OCI-LY7 (cell line): Measurements from ENCODE around the gene ARID5B.

Source experiments
- CTCF ChIP-seq: fragments of 200-600 bp; sonication (generic); conservative IDR thresholded peaks from 2 replicates; pipeline ENCODE4 v1.5.1; 2014; ENCODE audit warnings: mild to moderate bottlenecking, antibody characterized with exemption, low read length, moderate library complexity, mixed read lengths
- EZH2phosphoT487 ChIP-seq: fragments of 200-600 bp; sonication (generic); IDR thresholded peaks from 2 replicates; pipeline ENCODE4 v1.6.1; 2018; ENCODE audit warnings: low read depth, borderline replicate concordance, mild to moderate bottlenecking, mixed run types, antibody characterized with exemption, low read length, moderate library complexity, mixed read lengths

- TF ChIP-seq EZH2phosphoT487, result no peak
- no peak for TF ChIP-seq CTCF
Measured at GRCh38 chr10:62043421-62044021, 142.0 kb downstream of the ARID5B start.
